ENCODE results near the gene ZNF649.

The ZNF649 gene

DNA sequence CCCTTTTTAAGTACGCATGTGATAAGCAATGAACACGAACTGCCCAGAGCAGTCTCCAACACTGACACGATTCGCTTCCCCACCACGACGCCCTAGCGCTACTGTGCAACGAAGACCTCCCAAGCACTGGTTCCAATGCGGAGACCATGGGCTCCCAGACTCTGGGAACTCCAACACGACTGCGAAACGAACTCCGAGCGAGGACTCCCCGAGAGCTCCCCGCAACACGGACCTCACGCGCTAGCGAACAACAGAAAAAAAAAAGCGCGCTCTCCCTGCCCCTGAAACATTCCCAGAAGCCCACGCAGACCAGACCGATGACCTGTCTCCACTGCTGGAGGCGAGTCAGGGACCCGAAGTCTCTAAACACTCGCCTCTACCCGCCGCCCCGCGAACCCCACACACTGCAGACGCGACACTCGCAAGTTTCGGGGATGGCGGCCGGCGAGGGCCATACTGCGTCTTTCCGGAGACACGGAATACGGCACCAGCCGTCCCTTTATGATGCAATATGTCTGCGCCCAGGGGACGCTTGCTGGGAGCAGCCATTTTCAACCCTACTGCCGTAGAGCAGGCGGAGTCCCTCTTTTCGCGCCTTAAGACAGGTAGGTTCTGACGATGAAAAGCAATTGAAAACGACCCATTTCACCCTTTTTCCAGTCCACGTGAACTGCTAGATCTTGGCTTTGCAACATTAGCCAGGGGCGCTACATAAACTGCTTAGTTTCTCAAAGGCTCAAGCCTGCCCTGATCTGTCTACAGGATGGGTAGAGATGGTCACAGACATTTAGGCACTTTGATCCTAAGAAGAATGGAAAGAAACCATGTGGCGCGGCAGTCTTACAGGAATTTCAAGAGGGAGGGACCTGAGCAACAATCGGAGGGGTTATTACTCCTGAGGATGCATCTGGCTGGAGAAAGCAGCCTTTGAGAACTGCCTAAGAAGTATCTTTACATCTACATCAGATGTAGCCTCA lies 17.0 kb downstream of the ZNF649 start, which contains the start of gene ZNF577 (continued):
- TF ChIP-seq ZSCAN4 (tag by site-specific recombination; IDR thresholded peaks at IDR 0.05): no peak
- no peak for TF ChIP-seq ZBTB48 (tag by site-specific recombination; IDR thresholded peaks at IDR 0.05)
- 0 out of 2 replicates have a peak, but pooled peaks have one; percentile 36 for TF ChIP-seq SP7 (tag by site-specific recombination; IDR thresholded peaks at IDR 0.05)
- TF ChIP-seq KLF10 (tag by site-specific recombination; IDR thresholded peaks at IDR 0.05): no peak
- TF ChIP-seq BCL11B (tag by site-specific recombination; IDR thresholded peaks at IDR 0.05; ENCODE audit: low read depth): no peak
- TF ChIP-seq GLIS2 (tag by site-specific recombination; IDR thresholded peaks at IDR 0.05): peak; percentile 65
- no peak for TF ChIP-seq ZNF148 (tag by site-specific recombination; IDR thresholded peaks at IDR 0.05; ENCODE audit: borderline replicate concordance)
- TF ChIP-seq GLIS1 (tag by site-specific recombination; IDR thresholded peaks at IDR 0.05): 0 out of 2 replicates have a peak, but pooled peaks have one; percentile 16
- peak; percentile 61 for TF ChIP-seq SP3 (tag by site-specific recombination; IDR thresholded peaks at IDR 0.05)
- no peak for TF ChIP-seq ZNF658 (tag by site-specific recombination; IDR thresholded peaks at IDR 0.05)
- peak; percentile 55 for TF ChIP-seq ZBTB11 (tag by site-specific recombination; conservative IDR thresholded peaks at IDR 0.05; ENCODE audit: low read depth)
- peak; percentile 41; the same call in 1 of the 2 replicates for TF ChIP-seq KLF8 (tag by site-specific recombination; IDR thresholded peaks at IDR 0.05)
- no peak for TF ChIP-seq ZNF549 (tag by site-specific recombination; IDR thresholded peaks at IDR 0.05)
- TF ChIP-seq, protein P1, sequence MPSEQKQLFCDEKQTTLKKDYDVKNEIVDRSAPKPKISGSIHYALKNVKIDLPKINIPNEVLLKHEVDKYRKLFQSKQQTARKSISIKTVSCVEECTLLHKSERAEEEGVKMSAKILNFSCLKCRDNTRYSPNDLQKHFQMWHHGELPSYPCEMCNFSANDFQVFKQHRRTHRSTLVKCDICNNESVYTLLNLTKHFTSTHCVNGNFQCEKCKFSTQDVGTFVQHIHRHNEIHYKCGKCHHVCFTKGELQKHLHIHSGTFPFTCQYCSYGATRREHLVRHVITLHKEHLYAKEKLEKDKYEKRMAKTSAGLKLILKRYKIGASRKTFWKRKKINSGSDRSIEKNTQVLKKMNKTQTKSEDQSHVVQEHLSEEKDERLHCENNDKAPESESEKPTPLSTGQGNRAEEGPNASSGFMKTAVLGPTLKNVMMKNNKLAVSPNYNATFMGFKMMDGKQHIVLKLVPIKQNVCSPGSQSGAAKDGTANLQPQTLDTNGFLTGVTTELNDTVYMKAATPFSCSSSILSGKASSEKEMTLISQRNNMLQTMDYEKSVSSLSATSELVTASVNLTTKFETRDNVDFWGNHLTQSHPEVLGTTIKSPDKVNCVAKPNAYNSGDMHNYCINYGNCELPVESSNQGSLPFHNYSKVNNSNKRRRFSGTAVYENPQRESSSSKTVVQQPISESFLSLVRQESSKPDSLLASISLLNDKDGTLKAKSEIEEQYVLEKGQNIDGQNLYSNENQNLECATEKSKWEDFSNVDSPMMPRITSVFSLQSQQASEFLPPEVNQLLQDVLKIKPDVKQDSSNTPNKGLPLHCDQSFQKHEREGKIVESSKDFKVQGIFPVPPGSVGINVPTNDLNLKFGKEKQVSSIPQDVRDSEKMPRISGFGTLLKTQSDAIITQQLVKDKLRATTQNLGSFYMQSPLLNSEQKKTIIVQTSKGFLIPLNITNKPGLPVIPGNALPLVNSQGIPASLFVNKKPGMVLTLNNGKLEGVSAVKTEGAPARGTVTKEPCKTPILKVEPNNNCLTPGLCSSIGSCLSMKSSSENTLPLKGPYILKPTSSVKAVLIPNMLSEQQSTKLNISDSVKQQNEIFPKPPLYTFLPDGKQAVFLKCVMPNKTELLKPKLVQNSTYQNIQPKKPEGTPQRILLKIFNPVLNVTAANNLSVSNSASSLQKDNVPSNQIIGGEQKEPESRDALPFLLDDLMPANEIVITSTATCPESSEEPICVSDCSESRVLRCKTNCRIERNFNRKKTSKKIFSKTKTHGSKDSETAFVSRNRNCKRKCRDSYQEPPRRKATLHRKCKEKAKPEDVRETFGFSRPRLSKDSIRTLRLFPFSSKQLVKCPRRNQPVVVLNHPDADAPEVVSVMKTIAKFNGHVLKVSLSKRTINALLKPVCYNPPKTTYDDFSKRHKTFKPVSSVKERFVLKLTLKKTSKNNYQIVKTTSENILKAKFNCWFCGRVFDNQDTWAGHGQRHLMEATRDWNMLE (tag by site-specific recombination; conservative IDR thresholded peaks at IDR 0.05; ENCODE audit: low read depth): peak; percentile 65
- TF ChIP-seq, protein P2, sequence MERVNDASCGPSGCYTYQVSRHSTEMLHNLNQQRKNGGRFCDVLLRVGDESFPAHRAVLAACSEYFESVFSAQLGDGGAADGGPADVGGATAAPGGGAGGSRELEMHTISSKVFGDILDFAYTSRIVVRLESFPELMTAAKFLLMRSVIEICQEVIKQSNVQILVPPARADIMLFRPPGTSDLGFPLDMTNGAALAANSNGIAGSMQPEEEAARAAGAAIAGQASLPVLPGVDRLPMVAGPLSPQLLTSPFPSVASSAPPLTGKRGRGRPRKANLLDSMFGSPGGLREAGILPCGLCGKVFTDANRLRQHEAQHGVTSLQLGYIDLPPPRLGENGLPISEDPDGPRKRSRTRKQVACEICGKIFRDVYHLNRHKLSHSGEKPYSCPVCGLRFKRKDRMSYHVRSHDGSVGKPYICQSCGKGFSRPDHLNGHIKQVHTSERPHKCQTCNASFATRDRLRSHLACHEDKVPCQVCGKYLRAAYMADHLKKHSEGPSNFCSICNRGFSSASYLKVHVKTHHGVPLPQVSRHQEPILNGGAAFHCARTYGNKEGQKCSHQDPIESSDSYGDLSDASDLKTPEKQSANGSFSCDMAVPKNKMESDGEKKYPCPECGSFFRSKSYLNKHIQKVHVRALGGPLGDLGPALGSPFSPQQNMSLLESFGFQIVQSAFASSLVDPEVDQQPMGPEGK (tag by site-specific recombination; IDR thresholded peaks at IDR 0.05): 0 out of 2 replicates have a peak, but pooled peaks have one; percentile 25
- peak; percentile 48; the same call in 1 of the 2 replicates for TF ChIP-seq ZNF692 (tag by site-specific recombination; IDR thresholded peaks at IDR 0.05)
- TF ChIP-seq ZNF121 (tag by site-specific recombination; IDR thresholded peaks at IDR 0.05): no peak
- peak; percentile 46 for TF ChIP-seq ZFHX2 (tag by site-specific recombination; conservative IDR thresholded peaks at IDR 0.05)
- TF ChIP-seq, protein P3, sequence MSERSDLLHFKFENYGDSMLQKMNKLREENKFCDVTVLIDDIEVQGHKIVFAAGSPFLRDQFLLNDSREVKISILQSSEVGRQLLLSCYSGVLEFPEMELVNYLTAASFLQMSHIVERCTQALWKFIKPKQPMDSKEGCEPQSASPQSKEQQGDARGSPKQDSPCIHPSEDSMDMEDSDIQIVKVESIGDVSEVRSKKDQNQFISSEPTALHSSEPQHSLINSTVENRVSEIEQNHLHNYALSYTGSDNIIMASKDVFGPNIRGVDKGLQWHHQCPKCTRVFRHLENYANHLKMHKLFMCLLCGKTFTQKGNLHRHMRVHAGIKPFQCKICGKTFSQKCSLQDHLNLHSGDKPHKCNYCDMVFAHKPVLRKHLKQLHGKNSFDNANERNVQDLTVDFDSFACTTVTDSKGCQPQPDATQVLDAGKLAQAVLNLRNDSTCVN (tag by site-specific recombination; optimal IDR thresholded peaks at IDR 0.05): peak; percentile 28
- 0 out of 2 replicates have a peak, but pooled peaks have one; percentile 20 for TF ChIP-seq ZSCAN30 (tag by site-specific recombination; IDR thresholded peaks at IDR 0.05)
